Stimulated activated CD4-positive, alpha-beta T cell treated with anti-CD3 and anti-CD28 coated beads, Interleukin-2, amount 100 ng/mL, for 48 hours (primary cell): ENCODE data around the gene KRTAP9-9.
"Not testable (repeated sequence)": the region's sequence is repeated elsewhere in the genome, so short reads cannot be mapped to it uniquely, and the experiment has no call there.

Experiments
- DNase-seq, 2 donors: peaks; one replicate each; pipeline ENCODE4 v3.0.0-alpha.2; 2020

KRTAP9-9 gene

DNA sequence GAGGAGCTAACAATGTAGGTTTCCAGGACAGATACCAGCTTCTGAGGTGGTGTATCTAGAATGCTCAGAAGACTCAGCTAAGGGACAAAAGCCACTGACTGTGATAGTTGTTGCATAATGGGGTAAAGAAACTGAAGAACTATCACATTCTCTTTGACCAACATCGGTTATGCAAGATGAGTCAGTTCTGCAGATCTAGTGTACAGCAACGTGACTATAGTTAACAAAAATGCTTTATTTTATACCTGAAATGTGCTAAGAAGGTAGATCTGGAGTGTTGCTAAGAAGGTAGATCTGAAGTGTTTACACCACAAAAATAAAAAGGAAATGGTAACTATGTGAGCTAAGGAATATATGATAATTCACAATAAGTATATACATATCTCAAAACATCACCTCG lies 12.5 kb downstream of the KRTAP9-9 start:
- DNase-seq: no peak

DNA sequence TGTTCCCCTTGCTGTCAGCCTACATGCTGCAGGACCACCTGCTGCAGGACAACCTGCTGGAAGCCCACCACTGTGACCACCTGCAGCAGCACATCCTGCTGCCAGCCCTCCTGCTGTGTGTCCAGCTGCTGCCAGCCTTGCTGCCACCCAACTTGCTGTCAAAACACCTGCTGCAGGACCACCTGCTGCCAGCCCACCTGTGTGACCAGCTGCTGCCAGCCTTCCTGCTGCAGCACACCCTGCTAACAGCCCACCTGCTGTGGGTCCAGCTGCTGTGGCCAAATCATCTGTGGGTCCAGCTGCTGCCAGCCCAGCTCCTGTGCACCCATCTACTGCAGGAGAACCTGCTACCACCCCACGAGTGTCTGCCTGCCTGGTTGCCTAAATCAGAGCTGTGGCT lies 16.1 kb downstream of the KRTAP9-9 start:
- not testable (repeated sequence) for DNase-seq

DNA sequence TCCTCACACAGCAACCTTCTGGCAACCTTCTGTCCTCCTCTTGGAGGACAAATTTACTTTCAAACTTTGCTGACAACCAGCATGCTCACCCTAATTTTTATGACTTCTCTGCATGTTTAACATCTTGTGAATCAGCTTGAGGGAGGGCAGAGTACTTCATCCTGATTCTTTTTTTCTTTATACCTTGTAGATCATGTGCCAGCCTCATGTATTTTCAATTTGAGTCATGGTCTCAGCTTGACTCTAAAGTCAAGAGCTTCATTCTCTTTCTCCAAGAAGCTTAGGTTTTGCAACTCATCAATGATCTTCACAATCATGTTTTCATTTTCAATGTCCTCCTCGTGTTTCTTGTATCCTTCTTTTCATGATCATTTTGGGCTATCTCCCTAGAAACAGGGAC lies 16.7 kb downstream of the KRTAP9-9 start:
- DNase-seq: no peak

- not testable (repeated sequence) for DNase-seq
Observed at GRCh38 chr17:41275648-41276190, 20.5 kb downstream of the KRTAP9-9 start, which contains the start of gene KRTAP9-7. Gene KRTAP9-7 (plus strand): TSS chr17:41275698. CDS start chr17:41275698, 0 bp downstream.

DNA sequence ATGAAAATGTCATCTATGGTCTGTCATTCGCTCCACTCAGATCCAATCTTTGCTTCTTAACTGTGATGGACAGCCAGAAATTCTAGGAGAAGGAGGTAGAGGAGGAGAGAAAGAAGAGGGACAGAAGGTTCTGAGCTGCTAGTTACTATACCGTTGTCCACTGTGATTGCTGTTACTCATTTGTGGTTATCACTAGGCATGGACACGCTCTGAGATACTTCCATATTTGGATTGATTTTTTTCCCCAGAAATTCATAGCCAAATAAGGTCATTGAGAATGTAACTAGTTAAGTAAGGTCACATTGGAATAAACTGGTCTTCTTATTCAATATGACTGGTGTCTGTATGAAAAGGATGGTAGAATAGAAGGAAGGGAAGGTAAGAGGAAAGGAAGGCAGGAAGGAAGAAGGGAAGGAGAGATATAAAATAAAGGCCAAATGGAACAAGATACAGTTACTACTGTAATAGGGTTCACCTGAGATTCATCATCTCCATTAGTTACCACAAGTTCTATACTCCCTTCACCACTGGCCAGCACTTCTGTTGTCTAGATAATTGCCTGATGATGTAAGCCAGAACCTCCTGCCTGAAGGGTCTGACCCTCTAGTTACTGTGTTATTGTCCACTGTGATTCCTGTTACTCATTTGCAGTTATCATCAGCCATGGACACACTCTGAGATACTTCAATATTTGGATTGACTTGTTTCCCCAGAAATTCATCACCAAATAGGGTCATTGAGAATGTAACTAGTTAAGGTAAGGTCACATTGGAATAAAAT lies 23.2 kb downstream of the KRTAP9-9 start:
- no peak for DNase-seq

- DNase-seq: no peak
Observed at GRCh38 chr17:41284043-41284442, 28.9 kb downstream of the KRTAP9-9 start.

GRCh38 chr17:41284546-41284945 lies 29.4 kb downstream of the KRTAP9-9 start:
- DNase-seq: no peak

GRCh38 chr17:41287050-41287449 lies 31.9 kb downstream of the KRTAP9-9 start:
- no peak for DNase-seq

DNA sequence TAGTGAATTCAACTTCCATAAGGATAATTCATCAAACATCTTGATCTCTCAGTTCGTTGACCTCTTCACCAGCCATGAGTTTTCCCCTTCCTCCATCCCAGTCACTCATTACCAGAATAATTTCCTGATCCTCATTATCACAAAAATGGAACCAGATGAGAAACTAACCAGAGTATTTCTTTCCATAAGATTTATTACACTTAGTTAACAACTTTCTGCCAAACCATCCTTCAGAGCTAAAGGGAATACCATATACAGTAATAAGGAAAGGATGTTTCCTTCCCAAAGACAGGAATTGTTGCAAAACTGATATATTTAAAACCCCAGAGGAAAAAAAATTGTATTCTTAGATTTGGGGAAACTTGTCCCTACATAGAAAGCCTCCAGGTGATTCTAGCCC lies 38.8 kb downstream of the KRTAP9-9 start:
- DNase-seq: no peak

GRCh38 chr17:41296846-41297245 lies 41.7 kb downstream of the KRTAP9-9 start:
- no peak for DNase-seq

GRCh38 chr17:41298458-41299135 lies 43.4 kb downstream of the KRTAP9-9 start:
- DNase-seq: no peak

DNA sequence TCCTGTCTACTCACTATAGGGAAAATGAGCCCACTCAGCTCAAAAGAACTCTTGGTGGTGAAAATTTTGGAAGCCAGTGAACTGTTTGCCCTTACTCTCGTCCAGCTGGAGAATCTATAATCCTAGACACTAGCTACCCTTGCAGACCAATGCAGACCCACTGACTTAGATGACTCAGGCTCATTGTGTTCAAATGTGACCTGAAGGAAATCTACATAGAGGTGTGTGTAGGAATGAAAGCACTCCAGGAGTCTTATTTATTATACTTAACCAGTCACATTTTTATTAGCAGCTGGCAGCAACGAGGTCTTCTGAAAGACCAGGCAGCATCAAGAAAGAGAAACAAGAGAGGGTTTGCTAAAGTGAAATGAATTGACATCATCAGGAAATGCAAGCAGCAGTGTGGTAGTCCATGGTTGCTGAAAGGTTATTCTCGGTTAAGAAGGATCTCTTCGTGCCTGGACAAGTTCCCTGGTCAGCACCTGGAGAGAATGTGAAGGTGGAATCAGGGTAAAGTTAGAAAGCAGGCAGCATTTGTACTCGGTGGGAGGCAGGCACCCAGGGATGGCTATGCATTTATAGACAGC lies 46.1 kb downstream of the KRTAP9-9 start:
- no peak for DNase-seq

- no peak for DNase-seq
Observed at GRCh38 chr17:41301916-41302901, 47.0 kb downstream of the KRTAP9-9 start, which contains the start of gene KRTAP29-1. Gene KRTAP29-1 (minus strand): TSS chr17:41302851. CDS start chr17:41302851, 0 bp downstream.

- no peak for DNase-seq
Observed at GRCh38 chr17:41302981-41303380, 47.8 kb downstream of the KRTAP9-9 start.

- DNase-seq: no peak
Observed at GRCh38 chr17:41304091-41304490, 48.9 kb downstream of the KRTAP9-9 start.
